Right kidney (tissue), 9 donors: ENCODE data around the gene ZNF616.

Source experiments
- DNase-seq: peaks from one replicate; pipeline ENCODE4 v3.0.0-alpha.2; 2016
- long read RNA-seq, 8 donors: transcript quantifications; one replicate each; lab custom pipeline, GENCODE V29; 2026

The ZNF616 gene
- long read RNA-seq, donor 1, full-length matches to known transcripts: 4 of 4 reads
- long read RNA-seq, donor 1, partial matches to known transcripts: 0 of 4 reads
- long read RNA-seq, donor 1, other reads (novel, unspliced or antisense): 0 of 4 reads
- long read RNA-seq, donor 2, full-length matches to known transcripts: 2 of 2 reads
- long read RNA-seq, donor 2, partial matches to known transcripts: 0 of 2 reads
- long read RNA-seq, donor 2, other reads (novel, unspliced or antisense): 0 of 2 reads
- long read RNA-seq, donor 3: 0 reads
- long read RNA-seq, donor 4, full-length matches to known transcripts: 2 of 2 reads
- long read RNA-seq, donor 4, partial matches to known transcripts: 0 of 2 reads
- long read RNA-seq, donor 4, other reads (novel, unspliced or antisense): 0 of 2 reads
- long read RNA-seq, donor 5: 0 reads
- long read RNA-seq, donor 6, partial matches to known transcripts: 0 of 1 reads
- long read RNA-seq, donor 6, other reads (novel, unspliced or antisense): 0 of 1 reads
- long read RNA-seq, donor 7, full-length matches to known transcripts: 3 of 3 reads
- long read RNA-seq, donor 7, partial matches to known transcripts: 0 of 3 reads
- long read RNA-seq, donor 7, other reads (novel, unspliced or antisense): 0 of 3 reads
- long read RNA-seq, donor 8, full-length matches to known transcripts: 4 of 4 reads
- long read RNA-seq, donor 8, partial matches to known transcripts: 0 of 4 reads
- long read RNA-seq, donor 8, other reads (novel, unspliced or antisense): 0 of 4 reads

GRCh38 chr19:52139252-52140031, at the start of gene ZNF616:
TSS of gene ZNF616 (minus strand) at chr19:52139938. CDS start at chr19:52130512, 9,426 bp downstream.
- DNase-seq: peak; percentile 82

- DNase-seq: peak; percentile 88
Measured at GRCh38 chr19:52188822-52189734, 49.3 kb upstream of the ZNF616 start.

GRCh38 chr19:52187407-52187806, 47.7 kb upstream of the ZNF616 start:
- no peak for DNase-seq

- no peak for DNase-seq
Measured at GRCh38 chr19:52176574-52176973, 36.8 kb upstream of the ZNF616 start.

GRCh38 chr19:52172347-52172746, 32.6 kb upstream of the ZNF616 start:
- DNase-seq: no peak

- DNase-seq: peak; percentile 84
Measured at GRCh38 chr19:52171321-52172169, 31.8 kb upstream of the ZNF616 start, which contains the start of gene ZNF836. TSS of gene ZNF836 (minus strand) at chr19:52171621. CDS start at chr19:52168072, 3,549 bp downstream.

GRCh38 chr19:52170863-52171320, 31.2 kb upstream of the ZNF616 start:
- DNase-seq: no peak

GRCh38 chr19:52170304-52170703, 30.6 kb upstream of the ZNF616 start:
- no peak for DNase-seq

- DNase-seq: no peak
Measured at GRCh38 chr19:52155596-52156359, 16.0 kb upstream of the ZNF616 start.

GRCh38 chr19:52148256-52148655, 8.5 kb upstream of the ZNF616 start:
- DNase-seq: no peak

GRCh38 chr19:52142001-52142595, 2.4 kb upstream of the ZNF616 start:
- no peak for DNase-seq

- no peak for DNase-seq
Measured at GRCh38 chr19:52141203-52141602, 1.5 kb upstream of the ZNF616 start.

GRCh38 chr19:52140032-52140710, 433 bp upstream of the ZNF616 start:
- DNase-seq: no peak

GRCh38 chr19:52138983-52139251, 821 bp downstream of the ZNF616 start:
- DNase-seq: no peak

- no peak for DNase-seq
Measured at GRCh38 chr19:52138278-52138982, 1.3 kb downstream of the ZNF616 start.

- DNase-seq: no peak
Measured at GRCh38 chr19:52120286-52120685, 19.5 kb downstream of the ZNF616 start.

- no peak for DNase-seq
Measured at GRCh38 chr19:52115526-52116053, 24.1 kb downstream of the ZNF616 start.

GRCh38 chr19:52114691-52115090, 25.0 kb downstream of the ZNF616 start:
- DNase-seq: no peak
